H7 (cell line): Measurements from ENCODE around the gene PLXND1. TPM values are rescaled to one million over a fixed set of nuclear protein-coding genes. Genes with fewer than 3 reads are reported as not detected.

Experiments used
- DNase-seq: peaks from one replicate; pipeline ENCODE4 v3.0.0; 2012
- H3K27me3 ChIP-seq: 2 replicates; pipeline ENCODE4 v1.6.0; 2011; ENCODE audit warnings: mild to moderate bottlenecking, low read length; ENCODE audit not compliant: control insufficient read depth, insufficient read depth
- H3K36me3 ChIP-seq: replicated peaks from 2 replicates; pipeline ENCODE4 v1.5.1; 2011; ENCODE audit warnings: low read length; ENCODE audit not compliant: control insufficient read depth, insufficient read depth
- H3K4me3 ChIP-seq: 2 replicates; pipeline ENCODE4 v1.5.1; 2011; ENCODE audit warnings: low read depth, mild to moderate bottlenecking, control low read depth, low read length, moderate library complexity; ENCODE audit not compliant: insufficient read depth
- total RNA-seq: library from RNA; depleted of rRNA; stranded (reverse); fragments of >200 nt; shearing (Covaris generic); gene quantifications from 2 replicates; pipeline ENCODE4 v1.2.3, GENCODE V29; 2014

The PLXND1 gene
- total RNA-seq, 1 experiment from 2014 or later, result 59.0 TPM

- peak; percentile 80 for DNase-seq
- no peaks in the 10 kb centered on the region for H3K27me3 ChIP-seq
- no peaks in the 10 kb centered on the region for H3K36me3 ChIP-seq
- no peak overlapping the region for H3K4me3 ChIP-seq
Measured at GRCh38 chr3:129593595-129594339, 12.7 kb downstream of the PLXND1 start.

- DNase-seq, result no peak
- Histone ChIP-seq H3K4me3 (no peak overlapping the region), H3K36me3 (no peaks in the 10 kb centered on the region), H3K27me3 (no peaks in the 10 kb centered on the region)
Measured at GRCh38 chr3:129593230-129593594, 13.3 kb downstream of the PLXND1 start.

- Histone ChIP-seq H3K4me3 (peak overlapping the region; percentile 11; the same call in 1 of the 2 replicates), H3K27me3 (no peaks in the 10 kb centered on the region), H3K36me3 (no peaks in the 10 kb centered on the region)
- DNase-seq, result peak; percentile 95
Measured at GRCh38 chr3:129592381-129593131, 13.9 kb downstream of the PLXND1 start.

DNA sequence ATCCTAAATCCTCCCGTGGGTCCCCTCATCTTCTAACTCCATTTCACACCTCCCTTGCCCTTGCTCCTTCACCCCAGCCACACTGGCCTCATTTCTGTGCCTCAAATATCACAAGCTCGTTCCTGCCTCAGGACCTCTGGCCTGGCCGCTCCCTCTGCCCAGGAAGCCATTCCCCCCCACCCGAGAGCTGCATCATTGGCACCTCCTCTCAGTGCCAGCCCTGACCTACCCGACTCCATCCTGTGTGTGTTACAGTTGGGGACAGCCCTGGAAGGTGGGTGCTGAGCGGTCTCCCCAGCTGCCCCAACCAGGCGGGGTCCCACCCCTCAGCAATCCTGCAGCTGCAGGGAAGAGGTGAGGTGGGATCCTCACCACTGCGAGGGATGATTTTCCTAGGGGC lies 14.5 kb downstream of the PLXND1 start:
- no peak for DNase-seq
- Histone ChIP-seq H3K36me3 (no peaks in the 10 kb centered on the region), H3K27me3 (no peaks in the 10 kb centered on the region), H3K4me3 (no peak overlapping the region)

DNA sequence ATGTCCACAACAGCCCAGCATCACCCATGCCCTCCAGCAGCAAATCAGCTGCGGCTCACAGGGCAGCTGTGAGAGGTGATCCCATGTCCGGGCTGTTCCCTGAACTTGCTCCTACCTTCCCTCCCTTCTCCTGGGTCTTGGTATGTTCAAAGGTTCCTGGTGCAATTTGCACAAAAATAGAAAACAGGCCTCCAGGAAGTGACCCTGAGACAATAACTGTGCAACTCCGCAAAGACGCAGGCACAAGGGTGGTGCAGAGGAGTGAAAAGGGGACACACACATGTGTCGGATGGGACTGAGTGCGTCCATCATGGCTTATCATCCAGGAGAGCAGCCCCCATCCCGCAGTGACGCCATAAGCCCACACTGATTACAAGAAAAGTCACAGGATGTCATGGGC lies 16.3 kb downstream of the PLXND1 start:
- Histone ChIP-seq H3K36me3 (no peaks in the 10 kb centered on the region; the same call in 1 of the 2 replicates), H3K4me3 (no peak overlapping the region), H3K27me3 (no peaks in the 10 kb centered on the region)
- DNase-seq, result no peak

DNA sequence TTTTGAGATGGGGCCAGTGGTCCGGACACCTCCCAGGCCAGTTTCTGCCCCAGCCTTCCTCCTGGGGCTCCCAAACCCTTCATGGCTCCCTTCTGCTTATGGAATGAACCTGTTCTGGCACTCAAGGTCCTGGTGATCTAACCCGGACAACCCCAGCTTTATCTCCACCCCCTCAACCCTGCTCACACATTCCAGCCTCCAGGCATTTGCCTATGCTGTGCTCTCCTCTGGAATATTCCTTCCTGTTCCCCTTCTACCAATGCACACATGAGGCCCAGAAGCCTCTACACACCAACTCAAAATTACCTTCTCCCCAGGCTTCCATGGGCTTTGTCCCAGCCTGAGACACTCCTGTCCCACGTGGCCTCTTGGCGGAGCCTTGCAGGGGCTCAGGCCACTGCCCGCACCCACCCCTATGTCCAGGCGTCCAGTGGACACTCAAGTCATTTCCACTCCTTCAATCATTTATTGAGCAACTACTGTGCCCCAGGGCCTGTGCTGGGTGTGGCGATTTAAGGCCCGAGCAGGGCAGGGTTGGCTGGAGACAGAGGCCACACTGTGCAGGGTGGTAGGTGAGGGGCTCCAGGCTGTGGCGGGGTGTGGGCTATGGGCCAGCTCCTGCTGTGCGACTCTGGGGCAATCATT lies 18.8 kb downstream of the PLXND1 start:
- no peaks in the 10 kb centered on the region; the same call in 1 of the 2 replicates for H3K36me3 ChIP-seq
- H3K4me3 ChIP-seq, result no peak overlapping the region
- no peak for DNase-seq
- H3K27me3 ChIP-seq, result no peaks in the 10 kb centered on the region

DNA sequence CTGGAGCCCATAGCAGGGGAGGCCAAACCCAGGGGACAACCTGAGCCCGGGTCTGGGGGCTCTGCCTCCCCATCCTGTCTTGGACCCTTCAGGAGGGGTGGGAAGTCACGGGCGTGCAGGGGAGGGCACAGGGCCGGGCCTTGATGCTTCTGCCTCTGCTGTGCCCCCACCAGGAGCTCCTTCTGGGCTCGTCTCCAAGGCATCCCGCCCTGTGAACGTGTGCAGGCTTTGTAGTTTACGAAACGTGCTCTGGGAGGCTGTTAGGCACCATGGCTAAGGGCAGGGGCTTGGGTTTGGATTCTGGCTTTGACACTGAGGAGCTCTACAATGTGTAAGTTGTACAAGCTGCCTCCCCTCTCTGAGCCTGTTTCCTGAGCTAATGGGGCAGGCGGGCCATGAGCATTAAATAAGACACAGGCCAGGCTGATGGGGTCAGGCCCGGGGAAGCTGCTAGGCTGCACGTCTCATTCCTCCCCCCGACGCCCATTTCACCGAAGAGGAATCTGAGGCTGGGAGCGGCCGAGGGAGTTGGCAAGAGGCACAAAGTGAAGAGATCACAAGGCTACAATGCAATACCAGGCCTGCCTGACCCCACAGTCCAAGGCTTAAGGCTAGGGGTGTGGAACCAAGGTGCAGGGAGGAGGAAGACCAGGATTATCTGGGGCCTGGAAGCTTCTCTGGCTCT lies 19.6 kb downstream of the PLXND1 start:
- Histone ChIP-seq H3K36me3 (no peaks in the 10 kb centered on the region; the same call in 1 of the 2 replicates), H3K4me3 (no peak overlapping the region), H3K27me3 (no peaks in the 10 kb centered on the region)
- no peak for DNase-seq

DNA sequence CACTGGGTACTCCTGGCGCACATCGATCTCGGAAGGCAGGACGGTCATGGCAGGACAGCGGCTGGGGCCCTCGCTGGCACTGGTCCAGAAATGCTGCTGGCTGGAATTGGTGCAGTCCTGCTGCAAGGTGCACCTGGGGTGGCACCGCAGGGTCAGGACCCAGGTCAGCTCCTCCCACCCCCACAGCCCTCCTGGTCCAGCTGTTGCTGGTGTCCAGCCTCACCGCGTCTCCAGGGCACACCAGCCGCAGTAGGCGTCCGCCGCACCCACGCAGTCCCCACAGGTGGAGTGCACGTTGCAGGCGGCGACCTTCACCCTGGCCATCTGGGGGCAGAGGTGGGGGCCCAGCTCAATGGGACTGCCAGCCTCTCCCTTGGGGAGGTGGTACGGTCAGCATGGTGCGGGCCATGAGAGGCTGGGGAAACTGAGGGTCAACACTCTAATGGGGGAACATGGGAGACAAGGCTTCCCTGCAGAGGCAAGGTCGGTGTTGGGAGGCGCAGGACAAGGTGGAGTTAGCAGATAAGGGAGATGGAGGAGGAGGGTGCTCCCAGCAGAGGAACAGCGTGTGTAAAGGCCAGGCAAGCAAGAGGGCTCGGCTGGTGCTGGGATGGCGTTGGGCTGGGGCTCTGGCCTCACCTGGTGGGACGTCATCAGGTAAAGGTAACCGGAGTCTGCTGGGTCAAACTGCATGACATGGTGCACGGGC lies 20.4 kb downstream of the PLXND1 start:
- DNase-seq, result no peak
- H3K27me3 ChIP-seq, result no peaks in the 10 kb centered on the region
- no peak overlapping the region for H3K4me3 ChIP-seq
- H3K36me3 ChIP-seq, result no peaks in the 10 kb centered on the region; the same call in 1 of the 2 replicates

GRCh38 chr3:129584631-129585030 lies 21.8 kb downstream of the PLXND1 start:
- Histone ChIP-seq H3K36me3 (no peaks in the 10 kb centered on the region; the same call in 1 of the 2 replicates), H3K27me3 (no peaks in the 10 kb centered on the region), H3K4me3 (no peak overlapping the region)
- no peak for DNase-seq

GRCh38 chr3:129583289-129583688 lies 23.2 kb downstream of the PLXND1 start:
- Histone ChIP-seq H3K27me3 (no peaks in the 10 kb centered on the region), H3K36me3 (no peaks in the 10 kb centered on the region; the same call in 1 of the 2 replicates), H3K4me3 (no peak overlapping the region)
- DNase-seq, result no peak

DNA sequence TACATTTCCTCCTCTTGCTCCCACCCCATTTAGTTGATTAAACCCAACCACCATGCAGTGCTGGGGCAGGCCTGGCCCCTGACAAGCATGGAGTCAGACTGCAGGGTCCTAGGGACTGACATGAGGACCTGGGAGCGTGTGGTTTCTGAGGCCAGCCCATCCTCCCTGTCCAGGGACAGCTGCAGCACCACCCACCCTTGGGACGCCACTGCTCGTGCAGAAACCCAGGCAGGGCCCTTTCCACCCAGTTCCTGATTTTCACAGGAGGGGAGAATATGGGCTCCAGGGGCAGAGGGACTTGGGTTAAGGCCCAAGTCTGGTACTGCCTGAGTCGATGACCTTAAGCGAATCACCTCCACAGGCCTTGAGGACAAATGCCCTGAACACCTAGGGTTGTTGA lies 23.7 kb downstream of the PLXND1 start:
- Histone ChIP-seq H3K4me3 (no peak overlapping the region), H3K27me3 (no peaks in the 10 kb centered on the region), H3K36me3 (no peaks in the 10 kb centered on the region; the same call in 1 of the 2 replicates)
- no peak for DNase-seq

- no peaks in the 10 kb centered on the region; the same call in 1 of the 2 replicates for H3K36me3 ChIP-seq
- H3K27me3 ChIP-seq, result no peaks in the 10 kb centered on the region
- no peak overlapping the region for H3K4me3 ChIP-seq
- DNase-seq, result no peak
Measured at GRCh38 chr3:129581623-129582022, 24.9 kb downstream of the PLXND1 start.

GRCh38 chr3:129579991-129580390 lies 26.5 kb downstream of the PLXND1 start:
- H3K27me3 ChIP-seq, result no peaks in the 10 kb centered on the region
- H3K36me3 ChIP-seq, result no peaks in the 10 kb centered on the region; the same call in none of the 2 replicates
- H3K4me3 ChIP-seq, result no peak overlapping the region
- no peak for DNase-seq
